PC-9 (cell line): ENCODE measurements around the gene COL4A2. TPM values are rescaled to one million over a fixed set of nuclear protein-coding genes. Genes with fewer than 3 reads are reported as not detected.
A peak's percentile ranks its signal among the peaks of the same experiment; 100 is the strongest.

Experiments
- BruUV-seq: library from RNA; stranded (reverse); fragments of 400-500 nt; replicated peaks from 2 replicates; lab custom pipeline; 2021; lab: Mats Ljungman, UMichigan
- CTCF ChIA-PET: fragments of 300-600 bp; sonication (Branson Sonifier 250); formaldehyde crosslinking; loops from one replicate; lab custom pipeline; 2022; ENCODE audit warnings: antibody characterized with exemption; lab: Charles Lee
- POLR2A ChIA-PET: fragments of 300-600 bp; sonication (Branson Sonifier 250); formaldehyde crosslinking; loops from one replicate; lab custom pipeline; 2022; ENCODE audit warnings: antibody characterized with exemption; ENCODE audit not compliant: unreplicated experiment; lab: Charles Lee
- DNase-seq, 2 experiments: peaks; one replicate each; pipeline versions ENCODE4 v3.0.0 to v3.0.0-alpha.2; 2015 to 2022; ENCODE audit warnings: mixed read lengths in 1 of 2
- H2AFZ ChIP-seq: fragments of 200-600 bp; sonication (generic); 2 replicates; pipeline ENCODE4 v1.8.1; 2017; ENCODE audit warnings: antibody characterized with exemption
- H3F3A ChIP-seq: fragments of 200-600 bp; sonication (generic); 2 replicates; pipeline ENCODE4 v1.8.1; 2017; ENCODE audit warnings: antibody characterized with exemption, mild to moderate bottlenecking, low read depth; ENCODE audit not compliant: insufficient read depth
- H3K27ac ChIP-seq: fragments of 200-600 bp; sonication (generic); 2 replicates; pipeline ENCODE4 v1.6.1; 2016; ENCODE audit warnings: mixed run types
- H3K27me3 ChIP-seq: fragments of 200-600 bp; sonication (generic); 2 replicates; pipeline ENCODE4 v1.6.1; 2016; ENCODE audit warnings: low read depth, mixed run types; ENCODE audit not compliant: insufficient read depth
- H3K36me3 ChIP-seq: fragments of 200-600 bp; sonication (generic); 2 replicates; pipeline ENCODE4 v1.6.1; 2016; ENCODE audit warnings: low read depth, mixed run types
- H3K4me1 ChIP-seq: fragments of 200-600 bp; sonication (generic); replicated peaks from 2 replicates; pipeline ENCODE4 v1.6.1; 2016; ENCODE audit warnings: mixed run types; ENCODE audit not compliant: insufficient read depth
- H3K4me2 ChIP-seq: fragments of 200-600 bp; sonication (generic); 2 replicates; pipeline ENCODE4 v1.6.1; 2017; ENCODE audit warnings: mixed run types
- H3K4me3 ChIP-seq: fragments of 200-600 bp; sonication (generic); 2 replicates; pipeline ENCODE4 v1.6.1; 2016; ENCODE audit warnings: mixed run types
- H3K79me2 ChIP-seq: fragments of 200-600 bp; sonication (generic); 2 replicates; pipeline ENCODE4 v1.6.1; 2017; ENCODE audit warnings: low read depth, mixed run types
- H3K9me2 ChIP-seq: fragments of 200-600 bp; sonication (generic); 2 replicates; pipeline ENCODE4 v1.8.1; 2017; ENCODE audit warnings: mild to moderate bottlenecking; ENCODE audit not compliant: insufficient read depth
- H3K9me3 ChIP-seq: fragments of 200-600 bp; sonication (generic); 2 replicates; pipeline ENCODE4 v1.8.1; 2016; ENCODE audit warnings: low read depth; ENCODE audit not compliant: insufficient read depth
- H4K20me1 ChIP-seq: fragments of 200-600 bp; sonication (generic); 2 replicates; pipeline ENCODE4 v1.8.1; 2017; ENCODE audit not compliant: insufficient read depth
- CTCF ChIP-seq: fragments of 200-600 bp; sonication (generic); conservative IDR thresholded peaks from 2 replicates; pipeline ENCODE4 v1.6.1; 2017; ENCODE audit warnings: mixed run types, antibody characterized with exemption, mild to moderate bottlenecking, moderate library complexity
- EZH2 ChIP-seq: fragments of 200-600 bp; sonication (generic); IDR thresholded peaks from 2 replicates; pipeline ENCODE4 v1.8.0; 2017; ENCODE audit warnings: antibody characterized with exemption, low read depth
- intact Hi-C: fragments of 100-400 bp; cut with micrococcal nuclease; formaldehyde crosslinking; loops from one replicate; pipeline ENCODE4 v1.10.0; 2022; ENCODE audit not compliant: unreplicated experiment
- total RNA-seq: library from RNA; stranded (reverse); gene quantifications from 2 replicates; pipeline ENCODE4 v1.2.3, GENCODE V29; 2021

The COL4A2 gene
- total RNA-seq, 1 experiment from 2014 or later, result 1.2 TPM

- Histone ChIP-seq H3K4me3 (no peak overlapping the region), H3K4me2 (peak overlapping the region; percentile 48; the same call in 1 of the 2 replicates), H3K27ac (no peak overlapping the region), H3K4me1 (peaks cover 72% of the 10 kb centered on the region), H3K79me2 (no peaks in the 10 kb centered on the region), H3K9me2 (no peaks in the 10 kb centered on the region), H2AFZ (no peak overlapping the region), H3F3A (peaks cover 22% of the 10 kb centered on the region), H3K27me3 (no peaks in the 10 kb centered on the region), H3K9me3 (no peaks in the 10 kb centered on the region), H4K20me1 (no peaks in the 10 kb centered on the region), H3K36me3 (no peaks in the 10 kb centered on the region)
- CTCF ChIA-PET, result interaction anchor here (0.6 to 1.3 kb wide), 6 partner anchors 12 to 1528 kb away, joined by 3 to 5 read pairs (median 3); no protein-coding TSS in a partner anchor
- no peak for DNase-seq
- no TSS peak for BruUV-seq
- TF ChIP-seq EZH2 (no peak), CTCF (no peak)
- POLR2A ChIA-PET, result interaction anchor here (0.6 to 0.7 kb wide), 2 partner anchors 83 to 425 kb away, joined by 3 to 4 read pairs; no protein-coding TSS in a partner anchor
- intact Hi-C loops, result loop anchor here (1.0 to 10.0 kb wide), 8 partner anchors 100 to 1529 kb away; partner anchors contain the start of genes ANKRD10 and IRS2
Observed at GRCh38 chr13:110443622-110444225, 136.6 kb downstream of the COL4A2 start.

DNA sequence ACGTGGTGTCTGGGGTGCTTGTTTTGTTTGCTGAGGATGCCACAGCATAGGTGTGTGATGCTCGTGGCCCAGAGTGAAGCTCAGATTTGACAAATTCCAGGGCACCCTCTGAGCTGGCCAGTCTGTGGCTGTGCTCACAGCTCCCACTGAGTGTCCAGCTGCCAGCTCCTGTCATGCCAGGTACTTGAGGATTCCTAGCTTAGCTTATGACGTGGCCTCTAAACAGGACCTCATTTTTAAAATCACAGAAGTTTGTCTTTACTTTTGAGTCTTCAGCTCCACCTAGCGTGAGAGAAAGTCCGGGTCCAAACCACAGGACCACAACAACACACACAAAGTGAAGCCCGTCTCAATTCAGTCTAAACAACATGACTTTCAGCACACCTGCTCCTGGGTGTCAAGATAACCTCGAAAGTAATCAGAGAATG, 137.2 kb downstream of the COL4A2 start:
- no peaks in the 10 kb centered on the region for H3K9me2 ChIP-seq
- DNase-seq, result peak; percentile 29 to 65
- intact Hi-C loops, result loop anchor here (1.0 to 10.0 kb wide), 8 partner anchors 101 to 1529 kb away; partner anchors contain the start of genes ANKRD10 and IRS2
- BruUV-seq, result no TSS peak
- no peak overlapping the region for H3K4me3 ChIP-seq
- no peak overlapping the region for H3K4me2 ChIP-seq
- H3K27me3 ChIP-seq, result no peaks in the 10 kb centered on the region
- H3K36me3 ChIP-seq, result no peaks in the 10 kb centered on the region
- peaks cover 27% of the 10 kb centered on the region for H3F3A ChIP-seq
- TF ChIP-seq CTCF, result peak; percentile 45; the same call in 1 of the 2 replicates
- no peak for TF ChIP-seq EZH2
- H2AFZ ChIP-seq, result no peak overlapping the region
- no peaks in the 10 kb centered on the region for H4K20me1 ChIP-seq
- no peaks in the 10 kb centered on the region for H3K9me3 ChIP-seq
- peaks cover 77% of the 10 kb centered on the region for H3K4me1 ChIP-seq
- no peaks in the 10 kb centered on the region for H3K79me2 ChIP-seq
- POLR2A ChIA-PET, result interaction anchor here (0.6 to 0.7 kb wide), 3 partner anchors 83 to 1529 kb away, joined by 3 to 8 read pairs (median 4); no protein-coding TSS in a partner anchor
- CTCF ChIA-PET, result interaction anchor here (0.6 to 1.3 kb wide), 6 partner anchors 12 to 1529 kb away, joined by 3 to 5 read pairs (median 3); no protein-coding TSS in a partner anchor
- H3K27ac ChIP-seq, result no peak overlapping the region

DNA sequence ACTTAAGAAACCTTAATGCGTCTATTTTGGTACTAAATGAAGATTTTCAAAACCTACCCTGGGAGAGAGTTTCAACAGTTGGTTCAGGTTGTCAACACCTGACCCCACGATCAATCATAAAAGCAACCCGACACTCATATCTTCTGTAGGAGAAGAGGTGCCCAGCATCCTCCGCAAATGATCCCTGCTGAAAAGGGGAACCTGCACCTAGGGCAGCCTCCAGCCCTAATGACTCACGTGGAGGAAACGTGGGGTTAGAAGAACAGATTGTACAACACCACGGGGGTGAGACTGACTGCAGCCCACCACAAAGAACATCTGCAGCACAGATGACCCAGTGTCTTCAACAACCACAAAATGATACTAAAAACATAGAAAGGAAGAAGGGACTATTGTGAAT, 138.1 kb downstream of the COL4A2 start:
- Histone ChIP-seq H3K27me3 (no peaks in the 10 kb centered on the region), H3K9me2 (no peaks in the 10 kb centered on the region), H3K4me3 (no peak overlapping the region), H2AFZ (no peak overlapping the region), H3K79me2 (no peaks in the 10 kb centered on the region), H3K4me2 (0 out of 2 replicates have a peak overlapping the region, but pooled peaks have one; percentile 18), H3F3A (peaks cover 27% of the 10 kb centered on the region), H3K4me1 (peaks cover 81% of the 10 kb centered on the region), H3K36me3 (no peaks in the 10 kb centered on the region), H4K20me1 (no peaks in the 10 kb centered on the region), H3K9me3 (no peaks in the 10 kb centered on the region), H3K27ac (no peak overlapping the region)
- intact Hi-C loops, result loop anchor here (10.0 kb wide), 5 partner anchors 470 to 1530 kb away; partner anchors contain the start of genes ANKRD10 and IRS2
- no peak for DNase-seq
- POLR2A ChIA-PET, result no interaction called here
- CTCF ChIA-PET, result interaction anchor here (0.9 to 1.3 kb wide), 2 partner anchors 11 to 223 kb away, joined by 3 to 5 read pairs; no protein-coding TSS in a partner anchor
- no peak for TF ChIP-seq CTCF
- TF ChIP-seq EZH2, result no peak
- no TSS peak for BruUV-seq
